HK-2 (cell line): ENCODE data around the gene STARD3.
"Not testable (repeated sequence)": the region's sequence is repeated elsewhere in the genome, so short reads cannot be mapped to it uniquely, and the experiment has no call there.

Source experiments
- DNase-seq: peaks from one replicate; pipeline ENCODE4 v3.0.0-alpha.2; 2018; ENCODE audit not compliant: unreplicated experiment

Gene STARD3

DNA sequence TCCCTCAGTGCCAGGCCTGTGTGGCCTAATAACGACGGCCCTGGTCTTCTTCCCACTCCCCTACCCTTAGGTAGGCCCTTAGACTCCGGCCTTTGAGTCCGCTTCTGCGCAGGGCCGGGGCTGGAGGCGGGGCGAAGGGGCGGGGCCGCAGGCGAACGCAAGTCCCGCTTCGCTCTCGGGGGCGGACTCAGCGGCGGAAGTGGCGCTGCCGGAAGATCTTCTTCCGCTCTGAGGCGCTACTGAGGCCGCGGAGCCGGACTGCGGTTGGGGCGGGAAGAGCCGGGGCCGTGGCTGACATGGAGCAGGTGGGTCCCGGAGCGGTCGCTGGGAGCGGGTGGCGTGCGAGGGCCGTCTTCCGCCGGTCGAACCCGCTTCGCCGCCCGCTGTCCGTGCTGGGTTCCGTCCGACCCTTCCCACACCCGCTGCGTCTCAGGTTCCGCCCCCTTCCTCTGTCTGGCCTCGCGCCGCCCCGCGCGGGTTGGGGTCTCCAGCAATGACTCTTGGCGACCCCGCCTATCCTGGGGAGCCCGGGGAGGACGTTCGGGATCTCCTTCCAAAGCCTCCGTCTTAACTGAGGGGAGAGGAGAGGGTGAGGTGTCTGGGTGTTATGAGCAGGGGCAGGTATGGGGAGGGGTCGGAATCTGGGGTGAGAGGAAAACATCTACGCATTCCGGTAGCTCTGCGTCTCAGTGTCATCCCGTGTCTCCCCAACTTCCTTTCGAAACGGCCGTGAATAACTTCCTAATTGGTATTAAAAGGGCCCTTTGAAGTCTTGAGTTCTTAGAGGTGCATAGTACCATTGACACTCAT, at the start of gene STARD3:
TSS of gene STARD3 (plus strand) at position 218 of the 810 bp plus-strand sequence. CDS start 16,388 bp downstream, outside the sequence.
- DNase-seq: peak; percentile 87

DNA sequence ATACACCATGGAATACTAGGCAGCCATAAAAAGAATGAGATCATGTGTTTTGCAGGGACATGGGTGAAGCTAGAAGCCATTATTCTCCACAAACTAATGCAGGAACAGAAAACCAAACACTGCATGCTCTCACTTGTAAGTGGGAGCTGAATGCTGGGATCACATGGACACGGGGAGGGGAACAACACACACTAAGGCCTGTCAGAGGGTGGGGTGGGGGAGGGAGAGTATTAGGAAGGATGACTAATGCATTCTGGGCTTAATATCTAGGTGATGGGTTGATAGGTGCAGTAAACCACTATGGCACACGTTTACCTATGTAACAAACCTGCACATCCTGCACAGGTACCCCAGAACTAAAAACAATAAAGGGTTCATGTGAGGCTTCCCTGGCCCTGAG, 46.8 kb upstream of the STARD3 start:
- not testable (repeated sequence) for DNase-seq

DNA sequence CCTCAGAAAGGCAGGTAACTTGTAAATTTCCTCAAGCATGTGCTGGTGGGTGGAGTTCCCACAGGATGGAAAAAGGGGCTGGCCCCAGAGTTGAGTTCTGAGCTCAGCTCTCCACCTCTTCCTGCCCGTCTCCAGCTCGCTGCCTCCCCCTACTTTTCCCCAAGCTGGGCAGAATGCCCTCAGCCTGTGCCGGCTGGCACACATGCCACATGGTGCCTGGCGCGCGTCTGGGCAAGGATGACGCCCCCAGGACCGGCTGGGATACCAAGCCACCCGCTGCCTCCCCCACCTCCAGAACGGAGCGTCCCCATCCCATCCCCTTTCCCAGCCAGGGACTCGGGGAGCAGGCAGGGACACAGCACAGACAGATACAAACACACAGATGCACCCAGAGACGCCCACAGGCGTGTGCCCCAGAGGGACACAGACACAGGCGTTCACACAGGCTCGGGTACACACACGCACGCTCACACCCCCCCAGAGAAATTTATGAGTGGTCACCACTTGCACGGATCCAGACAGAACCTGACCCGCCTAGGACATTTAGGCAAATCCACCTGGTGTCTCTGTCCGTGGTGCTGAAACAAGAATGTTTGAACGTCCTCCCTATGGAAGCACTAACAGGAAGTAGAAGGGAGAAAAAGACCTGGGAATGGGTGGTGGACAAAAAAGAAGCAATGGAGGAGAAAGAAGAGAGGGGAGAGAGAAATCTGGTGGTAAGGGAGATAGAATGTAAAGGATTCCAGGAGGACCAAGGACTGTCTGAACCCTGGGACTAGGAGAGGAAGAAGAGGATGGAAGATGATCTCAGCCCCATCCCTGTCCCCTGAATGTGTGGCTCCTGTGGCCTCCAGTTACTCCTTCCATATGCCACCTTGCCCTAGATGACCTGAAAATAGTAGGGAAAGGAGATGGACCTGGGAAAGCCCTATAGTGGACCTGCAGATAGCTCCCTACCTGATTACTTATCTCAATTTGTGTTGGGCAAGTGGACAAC, 44.7 kb upstream of the STARD3 start:
- peak; percentile 48 for DNase-seq

DNA sequence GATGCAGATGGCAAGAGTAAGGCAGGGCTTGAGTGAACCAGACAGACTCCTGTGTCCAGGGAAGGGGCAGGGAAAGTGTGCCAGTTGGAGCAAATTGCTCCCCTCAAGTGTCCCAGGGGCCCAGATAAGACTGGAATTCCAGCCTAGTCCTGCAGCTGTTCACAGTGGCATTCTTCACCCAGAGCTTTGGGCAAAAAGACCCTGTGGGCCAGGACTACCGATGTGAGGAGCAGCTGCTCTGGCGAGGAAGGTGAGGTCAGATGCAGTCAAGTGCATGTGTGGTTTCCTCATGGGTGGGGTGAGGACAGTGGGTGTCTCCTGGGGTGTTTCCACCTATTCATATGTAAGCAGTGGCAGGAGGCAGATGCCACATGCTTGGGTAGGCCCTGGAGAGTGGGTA, 43.6 kb upstream of the STARD3 start:
- no peak for DNase-seq

DNA sequence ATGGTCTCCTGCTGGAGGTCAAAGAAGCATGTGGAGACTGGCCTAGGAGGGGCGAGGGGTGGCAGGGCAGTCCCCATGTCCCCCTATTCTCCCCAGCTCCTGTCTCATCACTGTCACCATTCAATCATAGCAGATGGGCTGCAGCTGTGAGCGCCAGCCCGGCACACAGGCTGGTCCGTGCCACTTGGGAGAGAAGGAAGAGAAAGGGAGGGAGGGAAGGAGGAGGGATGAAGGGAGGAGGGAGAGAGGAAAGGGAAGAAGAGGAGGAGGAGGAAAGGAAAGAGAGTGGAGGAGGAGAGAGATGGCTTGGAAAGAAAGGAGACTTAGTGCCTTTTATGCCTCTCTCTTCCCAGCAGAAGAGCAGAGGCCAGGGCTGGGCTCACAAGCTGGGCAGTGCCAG, 41.6 kb upstream of the STARD3 start:
- no peak for DNase-seq

DNA sequence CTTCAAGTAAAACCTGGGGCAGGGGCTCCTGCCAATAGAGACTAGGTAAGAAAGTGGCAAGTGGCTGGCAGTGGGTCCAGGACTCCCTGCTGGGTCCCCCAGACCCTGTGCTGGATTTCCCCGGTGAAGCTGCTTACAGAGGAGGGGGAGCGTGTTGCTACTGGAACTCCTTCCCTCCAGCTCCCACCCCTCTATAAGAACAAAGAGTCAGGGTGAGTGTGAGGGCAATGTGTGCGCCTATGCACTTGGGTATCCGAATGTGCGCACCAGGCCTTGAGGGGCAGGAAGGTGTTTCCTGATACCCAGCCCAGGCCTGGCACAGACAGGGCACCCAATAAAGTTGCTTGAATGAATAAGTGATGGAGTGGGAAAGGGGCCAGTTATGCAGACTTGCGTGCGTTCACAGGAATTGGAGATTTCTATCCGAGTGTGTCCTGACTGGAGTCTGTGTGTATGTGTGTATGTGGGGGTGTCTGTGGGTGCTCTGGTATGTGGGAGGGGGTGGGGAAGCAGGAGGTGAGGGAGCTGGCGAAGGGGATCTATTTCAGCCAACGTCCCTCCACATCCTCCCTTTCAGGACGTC, 40.9 kb upstream of the STARD3 start:
- no peak for DNase-seq

DNA sequence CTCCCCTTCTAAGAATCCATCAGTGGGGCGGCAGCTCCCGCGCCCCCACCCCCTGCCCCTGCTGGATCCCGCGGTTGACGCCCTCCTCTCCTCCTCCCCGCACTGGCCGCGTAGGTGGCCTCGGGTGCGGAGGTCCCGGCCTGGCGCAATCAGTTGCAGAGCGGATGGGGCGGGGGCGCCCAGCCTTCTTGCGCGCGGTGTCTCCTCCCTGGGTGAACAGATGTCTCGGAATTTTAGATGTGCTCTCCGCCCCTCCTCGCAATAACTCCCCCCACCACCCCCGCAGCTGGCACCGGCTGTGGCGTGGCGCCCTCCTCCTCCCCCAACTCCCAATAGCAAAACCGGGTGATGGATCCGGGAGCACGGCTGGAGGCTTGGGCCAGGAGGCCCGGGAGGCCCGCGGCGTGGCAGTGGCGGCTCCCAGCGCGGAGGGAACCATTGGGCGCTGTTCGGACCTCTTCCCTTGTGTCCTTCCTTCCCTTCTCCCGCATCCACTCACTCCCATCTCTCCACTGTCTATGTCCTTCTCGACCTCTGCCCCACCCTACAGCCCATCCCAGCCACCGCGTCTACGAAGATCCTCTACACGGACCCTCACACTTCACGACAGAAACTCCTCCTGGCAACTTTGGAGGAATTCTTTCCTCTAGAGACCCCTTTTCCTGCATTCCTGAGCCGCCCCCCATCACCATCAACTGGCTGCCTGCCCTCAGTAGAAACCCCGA, 40.2 kb upstream of the STARD3 start:
- DNase-seq: no peak

DNA sequence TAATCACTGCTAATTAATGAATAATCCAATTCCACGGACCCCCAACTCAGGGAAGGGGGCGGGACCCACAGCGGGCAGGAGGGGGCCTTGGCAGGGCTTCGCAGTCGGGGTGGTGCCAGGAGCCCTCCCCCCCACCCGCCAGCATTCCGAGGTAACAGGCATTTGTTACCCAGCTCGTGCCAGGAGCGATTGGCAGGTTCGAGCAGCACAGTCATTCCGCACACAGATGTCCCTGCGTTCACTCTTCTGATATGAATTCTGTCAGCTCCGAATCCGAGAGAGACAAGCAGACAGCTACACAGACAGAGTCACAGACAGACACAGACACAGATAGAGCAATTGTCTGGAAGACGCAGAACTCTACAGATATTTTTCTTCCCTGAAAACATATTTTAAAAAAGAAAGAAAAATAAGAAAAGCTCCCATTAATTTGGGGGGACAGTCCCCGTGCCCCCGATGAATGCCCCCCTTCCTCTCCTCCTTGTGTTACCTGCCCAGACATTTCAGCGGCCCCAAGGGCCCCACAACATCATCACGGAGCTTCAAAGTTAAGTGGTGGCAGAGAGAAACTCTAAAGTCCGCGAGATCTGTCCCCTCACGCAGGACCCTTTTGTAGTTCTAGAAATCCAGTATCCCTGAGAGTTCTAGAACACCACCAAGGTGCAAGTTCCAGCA, 39.4 kb upstream of the STARD3 start:
- no peak for DNase-seq

DNA sequence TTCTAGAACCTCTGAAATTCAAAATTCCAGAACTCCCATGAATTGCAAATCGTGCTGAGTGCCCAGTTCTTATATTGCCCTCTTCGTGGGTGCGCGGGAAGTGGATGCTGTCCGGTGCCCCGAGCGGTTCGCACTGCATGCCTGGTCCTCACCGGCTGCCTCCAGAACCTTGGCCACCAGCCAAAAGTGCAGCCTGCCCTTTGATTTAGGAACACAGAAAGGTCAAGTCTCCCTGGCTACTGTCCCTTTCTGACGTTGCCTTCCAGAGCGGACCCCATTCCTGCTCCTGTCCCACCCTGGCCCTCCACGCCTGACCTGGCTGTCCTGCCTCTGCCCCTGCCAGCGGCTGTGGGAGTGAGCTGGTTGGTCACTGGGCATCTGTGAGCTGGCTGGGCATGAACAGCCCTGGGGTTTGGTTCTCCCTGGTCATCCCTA, 38.9 kb upstream of the STARD3 start:
- no peak for DNase-seq

DNA sequence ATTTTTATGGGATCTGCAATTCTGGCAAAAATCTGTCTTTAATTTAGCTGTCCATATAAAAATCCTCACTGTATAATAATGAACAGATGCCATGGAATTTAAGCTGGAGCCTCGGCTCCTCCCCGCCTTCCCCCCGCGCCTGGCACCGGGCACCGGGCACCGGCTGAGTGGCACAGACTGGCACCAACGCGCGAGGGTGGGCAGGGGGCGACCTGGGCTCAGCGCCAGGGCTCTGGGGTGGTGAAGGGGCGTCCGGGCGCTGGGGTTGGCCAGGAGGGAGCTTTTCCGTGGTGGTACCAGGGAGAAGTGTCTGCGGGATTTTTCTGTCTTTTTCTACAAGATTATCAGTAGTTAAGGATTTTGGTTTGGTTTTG, 38.3 kb upstream of the STARD3 start:
- no peak for DNase-seq

DNA sequence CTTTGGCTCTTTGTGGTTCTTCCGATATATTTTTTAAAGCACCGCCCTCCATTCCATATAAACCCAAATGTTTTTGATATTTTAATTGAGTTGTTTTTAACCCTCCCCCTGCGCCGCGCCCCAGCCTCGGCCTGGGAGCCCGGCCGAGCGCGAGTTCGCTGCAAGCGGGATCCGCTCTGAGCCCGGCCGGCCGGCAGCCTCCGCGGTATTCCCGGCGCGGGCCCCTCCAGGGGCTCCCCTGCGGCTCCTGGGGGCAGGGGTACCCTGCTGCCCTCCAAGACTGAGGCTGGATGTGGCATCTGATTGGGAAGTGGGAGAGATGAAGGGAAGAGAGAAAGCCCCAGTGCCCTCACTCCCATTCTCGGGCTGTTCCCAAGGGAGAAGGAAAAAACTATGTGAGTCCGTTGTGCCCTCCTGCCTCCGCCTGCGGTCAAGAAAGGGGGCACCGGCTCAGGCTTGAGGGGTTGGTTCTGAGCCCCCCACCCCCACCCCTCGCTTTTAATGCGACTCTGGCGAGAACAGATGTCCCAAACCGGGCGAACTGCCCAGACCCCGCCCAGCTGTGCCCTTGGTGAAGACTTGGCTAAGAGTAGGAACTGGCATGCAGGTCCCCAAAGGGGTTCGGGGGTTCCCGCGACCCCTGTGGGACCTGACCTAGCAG, 37.8 kb upstream of the STARD3 start:
- DNase-seq: no peak

DNA sequence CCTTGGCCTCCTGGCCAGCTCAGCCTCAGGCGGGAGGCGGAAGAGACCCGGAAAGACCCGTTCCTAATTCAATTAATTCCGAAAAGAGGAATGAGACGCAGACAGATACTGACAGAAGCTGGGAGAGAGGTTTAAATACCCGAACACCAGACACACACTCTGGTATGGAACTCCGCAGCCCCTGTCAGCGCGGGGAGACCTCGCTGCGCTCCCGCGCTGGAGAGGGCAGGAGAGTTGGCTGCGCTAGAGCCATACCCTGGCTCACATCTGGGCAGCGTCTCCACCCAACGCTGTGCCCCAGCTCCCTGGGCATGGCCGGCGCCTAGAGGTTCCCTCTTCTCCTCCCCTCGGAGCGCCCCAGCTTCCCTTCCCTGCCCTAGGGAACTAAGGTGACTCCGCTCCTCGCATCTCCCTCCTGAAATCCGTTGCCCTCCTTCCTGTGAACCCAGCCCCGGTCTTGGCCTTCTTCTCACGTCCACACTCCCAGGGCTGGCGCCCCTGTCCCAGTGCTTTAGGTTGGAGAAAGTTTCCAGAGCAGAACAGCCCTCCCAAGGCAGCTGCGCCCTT, 37.2 kb upstream of the STARD3 start:
- no peak for DNase-seq

DNA sequence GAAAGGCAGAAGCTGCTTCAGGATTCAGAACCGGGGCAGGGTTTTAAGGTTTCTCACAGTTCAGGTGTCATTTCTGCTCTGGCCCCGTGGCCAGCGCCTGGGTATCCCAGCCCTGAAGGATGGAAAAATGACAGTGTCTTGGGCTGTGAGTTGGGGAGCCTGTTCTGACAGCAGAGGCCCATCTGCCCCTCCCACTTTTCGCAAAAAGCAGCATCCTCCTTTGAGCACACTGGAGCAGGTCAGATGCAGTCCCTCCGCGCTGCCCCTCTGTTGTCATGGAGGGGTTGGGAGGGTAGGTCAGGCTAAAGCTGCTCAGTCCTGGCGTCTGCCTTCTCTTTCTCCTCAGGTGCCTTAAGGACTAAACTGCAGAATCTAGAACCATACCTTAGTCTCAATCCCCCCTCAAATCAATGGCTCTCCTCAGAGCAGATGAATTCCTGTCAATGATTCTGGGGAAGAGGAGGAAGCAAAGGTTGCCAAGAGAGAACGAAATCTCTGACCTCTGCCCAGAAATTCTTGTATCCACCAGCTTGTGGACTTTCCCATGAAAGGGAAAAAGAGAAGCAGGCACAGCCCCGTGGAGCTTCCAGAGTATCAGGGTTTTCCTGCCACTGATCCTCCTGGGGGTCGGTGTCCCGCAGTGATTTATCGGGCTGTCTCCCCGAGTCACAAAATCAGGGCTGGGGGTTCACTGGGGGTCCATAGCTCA, 36.5 kb upstream of the STARD3 start:
- DNase-seq: no peak

DNA sequence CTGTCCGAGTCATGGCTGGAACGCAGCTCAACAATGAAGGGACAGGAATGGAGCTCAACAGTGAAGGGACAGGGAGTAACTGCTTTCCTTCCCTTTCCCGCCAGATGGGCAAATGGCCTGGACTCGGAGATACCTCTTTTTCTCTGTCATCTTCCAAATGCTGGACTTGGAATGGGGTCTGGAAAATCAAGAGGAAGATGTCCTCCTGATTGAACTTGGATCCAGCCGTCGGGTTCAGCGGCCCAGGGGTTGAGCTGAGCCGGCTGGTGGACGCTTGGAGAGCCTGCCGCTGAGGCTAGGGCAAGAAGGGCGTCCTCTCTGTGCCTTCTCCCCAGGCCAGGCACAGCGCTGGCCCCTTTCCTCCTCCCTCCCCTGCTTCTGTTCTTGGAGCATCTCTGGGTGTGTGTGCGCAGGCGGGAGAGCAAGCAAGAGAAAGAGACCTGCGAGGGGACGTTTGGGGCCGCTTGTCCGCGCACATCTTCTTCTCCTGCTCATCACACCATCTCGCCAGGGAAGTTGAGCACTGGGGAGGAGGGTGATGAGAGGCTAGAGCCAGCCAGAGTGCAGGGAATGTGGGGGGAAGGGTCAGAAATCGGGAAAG, 35.8 kb upstream of the STARD3 start:
- no peak for DNase-seq

DNA sequence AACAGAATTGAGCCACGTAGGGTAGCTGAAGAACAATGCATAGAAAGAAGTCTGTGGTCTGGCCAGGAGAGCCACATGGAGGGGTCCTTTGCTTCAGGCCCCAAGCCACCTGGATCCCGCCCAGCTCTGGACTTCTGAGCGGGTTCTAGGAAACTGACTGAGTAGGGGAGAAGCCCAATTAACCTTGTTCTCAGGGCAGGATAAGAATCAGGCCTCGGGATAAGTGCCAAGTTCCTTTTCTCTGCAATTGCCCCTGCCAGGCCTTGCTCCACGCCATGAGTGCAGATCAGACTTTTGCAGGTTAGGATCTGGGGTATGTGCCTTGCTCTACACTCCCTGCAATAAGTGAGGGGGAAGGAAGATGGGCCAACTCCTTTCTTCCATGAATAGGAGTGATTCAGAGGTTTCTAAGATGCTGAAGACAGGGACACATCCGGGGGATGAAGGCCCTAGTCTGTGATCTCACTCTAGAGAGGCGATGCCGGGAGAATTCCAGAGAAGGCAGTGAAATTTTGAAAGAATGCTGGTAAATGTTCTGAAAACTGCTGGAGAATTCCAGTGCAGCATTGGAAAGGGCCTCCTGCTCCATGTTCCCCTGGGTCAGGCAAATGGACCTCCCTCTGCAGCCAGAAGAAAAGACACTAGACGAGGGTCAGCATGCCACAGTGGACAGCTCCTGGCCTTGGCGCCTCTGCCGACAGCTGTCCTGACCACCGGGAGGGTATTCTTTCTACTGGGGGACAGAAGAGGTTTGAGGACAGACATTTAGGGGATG, 35.0 kb upstream of the STARD3 start:
- DNase-seq: no peak

DNA sequence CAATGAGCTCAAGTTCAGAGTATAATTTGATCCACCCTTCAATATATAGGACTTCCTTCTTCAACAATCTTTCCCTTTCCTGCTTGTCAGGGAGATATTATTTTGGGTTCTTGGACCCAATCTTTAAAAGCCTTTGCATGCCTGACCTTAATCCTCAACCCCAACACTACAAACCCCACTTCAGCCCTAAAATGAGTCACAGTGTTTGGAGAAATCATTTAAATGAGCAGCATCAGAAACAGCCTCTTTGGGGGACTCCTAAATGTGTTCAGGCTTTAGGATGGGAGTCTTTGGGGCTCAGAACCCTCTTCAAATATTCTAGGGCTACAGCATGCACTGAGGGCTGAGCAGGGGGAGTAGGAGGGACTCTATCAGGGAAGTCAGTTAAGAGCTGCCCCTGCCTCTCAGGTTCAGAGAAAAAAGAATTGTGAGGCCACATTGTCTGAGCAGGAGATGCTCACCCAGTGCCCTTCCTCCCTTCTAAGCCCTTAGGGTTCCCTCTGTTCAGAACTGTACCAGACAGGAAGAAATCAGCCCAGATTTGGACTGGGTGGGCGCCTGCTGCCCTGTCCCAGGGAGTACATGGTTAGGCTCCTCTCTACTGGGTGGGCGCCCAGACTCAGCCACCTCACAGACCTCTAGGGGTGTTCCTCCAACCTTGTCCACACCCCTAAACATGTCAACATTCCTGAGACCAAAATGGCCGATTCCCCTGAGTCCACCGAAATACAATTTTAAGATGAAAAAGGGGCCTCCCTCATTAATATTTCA, 34.2 kb upstream of the STARD3 start:
- no peak for DNase-seq

DNA sequence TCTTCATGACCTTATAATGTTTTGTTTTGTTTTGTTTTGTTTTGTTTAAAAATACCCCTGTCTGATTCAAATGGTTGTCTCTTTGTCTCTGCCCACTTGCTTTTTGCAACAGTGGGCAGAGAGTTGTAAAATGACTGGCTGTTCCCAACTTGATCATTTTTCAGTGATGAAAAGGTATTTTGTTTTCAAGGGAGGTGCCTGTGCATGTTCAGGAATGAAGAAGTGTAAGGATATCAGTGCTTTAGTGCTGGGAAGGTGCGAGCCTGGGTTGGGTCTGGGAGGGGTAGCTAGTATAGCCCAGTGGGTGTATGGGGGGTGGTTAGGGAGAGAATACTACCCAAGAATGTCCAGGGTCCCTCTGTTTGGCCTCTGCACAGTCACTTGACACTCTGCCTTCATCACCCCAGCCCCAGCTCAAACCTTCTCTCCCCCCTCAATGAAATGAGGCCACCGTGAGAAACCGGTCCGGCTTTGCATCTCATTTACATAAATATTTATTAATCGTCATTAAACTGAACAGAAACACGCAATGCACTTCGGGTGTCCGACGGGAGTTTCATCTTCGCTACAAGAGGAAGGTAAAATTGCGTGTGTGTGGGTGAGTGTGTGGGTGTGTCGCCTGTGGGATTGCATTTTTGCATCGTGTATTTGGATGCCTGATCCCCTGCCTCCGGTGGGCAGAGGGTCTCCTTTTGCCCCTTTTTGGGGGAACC, 33.5 kb upstream of the STARD3 start:
- no peak for DNase-seq
